ENCODE measurements around the gene LZTFL1. TPM values are rescaled to one million over a fixed set of nuclear protein-coding genes. Genes with fewer than 3 reads are reported as not detected.

The LZTFL1 gene
- total and polyA plus RNA-seq, 4 donors, result 3.4 to 11.8 (median 5.7) TPM

GRCh38 chr3:45779746-45780735 lies 61.9 kb downstream of the LZTFL1 start:
- Histone ChIP-seq H3K27ac (ENCODE audit: low read depth in 1 of 2, low read length in 2 of 2) (no peak overlapping the region), H3K9ac (ENCODE audit: low read depth in 1 of 2, low read length in 2 of 2) (no peak overlapping the region), H3K36me3 (ENCODE audit: control insufficient read depth in 4 of 4, insufficient read depth in 3 of 4, low read depth in 1 of 4, low read length in 3 of 4) (no peaks in the 10 kb centered on the region), H3K27me3 (ENCODE audit: control insufficient read depth in 4 of 4, insufficient read depth in 4 of 4, low read length in 3 of 4) (no peaks in the 10 kb centered on the region), H3K4me1 (ENCODE audit: control insufficient read depth in 4 of 4, insufficient read depth in 4 of 4, low read length in 3 of 4) (peaks cover 0 to 13% (median 7%) of the 10 kb centered on the region in 4 donors), H3K4me3 (ENCODE audit: low read depth in 1 of 3, low read length in 3 of 3) (no peak overlapping the region), H3K9me3 (ENCODE audit: control insufficient read depth in 4 of 4, low read length in 3 of 4) (no peaks in the 10 kb centered on the region)
- WGBS, result 95% methylated on average over 35 of the region's 35 CpGs
- no peak for DNase-seq (ENCODE audit: low spot score)
- no peak for TF ChIP-seq SP1 (IDR thresholded peaks at IDR 0.05)
- TF ChIP-seq HNF4A (conservative IDR thresholded peaks at IDR 0.05), result no peak
- no peak for TF ChIP-seq EGR1 (IDR thresholded peaks at IDR 0.05; ENCODE audit: low read depth in 2 of 2)
- TF ChIP-seq NR2F2 (IDR thresholded peaks at IDR 0.05), result no peak
- TF ChIP-seq JUND (IDR thresholded peaks at IDR 0.05), result no peak
- TF ChIP-seq FOXA2 (IDR thresholded peaks at IDR 0.05), result no peak
- no peak for TF ChIP-seq YY1 (IDR thresholded peaks at IDR 0.05)

GRCh38 chr3:45778761-45779201 lies 63.1 kb downstream of the LZTFL1 start:
- WGBS, result 45% methylated on average over 3 of the region's 3 CpGs
- no peak overlapping the region for H3K27ac ChIP-seq (ENCODE audit: low read depth in 1 of 2, low read length in 2 of 2)
- no peaks in the 10 kb centered on the region for H3K9me3 ChIP-seq (ENCODE audit: control insufficient read depth in 4 of 4, low read length in 3 of 4)
- H3K4me3 ChIP-seq (ENCODE audit: low read depth in 1 of 3, low read length in 3 of 3), result no peak overlapping the region
- no peak overlapping the region for H3K9ac ChIP-seq (ENCODE audit: low read depth in 1 of 2, low read length in 2 of 2)
- no peaks in the 10 kb centered on the region for H3K36me3 ChIP-seq (ENCODE audit: control insufficient read depth in 4 of 4, insufficient read depth in 3 of 4, low read depth in 1 of 4, low read length in 3 of 4)
- H3K4me1 ChIP-seq (ENCODE audit: control insufficient read depth in 4 of 4, insufficient read depth in 4 of 4, low read length in 3 of 4), result peaks cover 0 to 13% (median 7%) of the 10 kb centered on the region in 4 donors
- TF ChIP-seq, protein P1, sequence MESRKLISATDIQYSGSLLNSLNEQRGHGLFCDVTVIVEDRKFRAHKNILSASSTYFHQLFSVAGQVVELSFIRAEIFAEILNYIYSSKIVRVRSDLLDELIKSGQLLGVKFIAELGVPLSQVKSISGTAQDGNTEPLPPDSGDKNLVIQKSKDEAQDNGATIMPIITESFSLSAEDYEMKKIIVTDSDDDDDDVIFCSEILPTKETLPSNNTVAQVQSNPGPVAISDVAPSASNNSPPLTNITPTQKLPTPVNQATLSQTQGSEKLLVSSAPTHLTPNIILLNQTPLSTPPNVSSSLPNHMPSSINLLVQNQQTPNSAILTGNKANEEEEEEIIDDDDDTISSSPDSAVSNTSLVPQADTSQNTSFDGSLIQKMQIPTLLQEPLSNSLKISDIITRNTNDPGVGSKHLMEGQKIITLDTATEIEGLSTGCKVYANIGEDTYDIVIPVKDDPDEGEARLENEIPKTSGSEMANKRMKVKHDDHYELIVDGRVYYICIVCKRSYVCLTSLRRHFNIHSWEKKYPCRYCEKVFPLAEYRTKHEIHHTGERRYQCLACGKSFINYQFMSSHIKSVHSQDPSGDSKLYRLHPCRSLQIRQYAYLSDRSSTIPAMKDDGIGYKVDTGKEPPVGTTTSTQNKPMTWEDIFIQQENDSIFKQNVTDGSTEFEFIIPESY (IDR thresholded peaks at IDR 0.05), result no peak
- TF ChIP-seq HNF4G (IDR thresholded peaks at IDR 0.05) (no peak), FOXA2 (IDR thresholded peaks at IDR 0.05) (no peak), RAD21 (IDR thresholded peaks at IDR 0.05) (no peak), RXRA (IDR thresholded peaks at IDR 0.05) (peak; percentile 30 to 33), JUND (IDR thresholded peaks at IDR 0.05) (no peak), SP1 (IDR thresholded peaks at IDR 0.05) (peak; percentile 23), HNF4A (conservative IDR thresholded peaks at IDR 0.05) (peak; percentile 64 to 77), TAF1 (conservative IDR thresholded peaks at IDR 0.05) (no peak)
- TF ChIP-seq, protein P2, sequence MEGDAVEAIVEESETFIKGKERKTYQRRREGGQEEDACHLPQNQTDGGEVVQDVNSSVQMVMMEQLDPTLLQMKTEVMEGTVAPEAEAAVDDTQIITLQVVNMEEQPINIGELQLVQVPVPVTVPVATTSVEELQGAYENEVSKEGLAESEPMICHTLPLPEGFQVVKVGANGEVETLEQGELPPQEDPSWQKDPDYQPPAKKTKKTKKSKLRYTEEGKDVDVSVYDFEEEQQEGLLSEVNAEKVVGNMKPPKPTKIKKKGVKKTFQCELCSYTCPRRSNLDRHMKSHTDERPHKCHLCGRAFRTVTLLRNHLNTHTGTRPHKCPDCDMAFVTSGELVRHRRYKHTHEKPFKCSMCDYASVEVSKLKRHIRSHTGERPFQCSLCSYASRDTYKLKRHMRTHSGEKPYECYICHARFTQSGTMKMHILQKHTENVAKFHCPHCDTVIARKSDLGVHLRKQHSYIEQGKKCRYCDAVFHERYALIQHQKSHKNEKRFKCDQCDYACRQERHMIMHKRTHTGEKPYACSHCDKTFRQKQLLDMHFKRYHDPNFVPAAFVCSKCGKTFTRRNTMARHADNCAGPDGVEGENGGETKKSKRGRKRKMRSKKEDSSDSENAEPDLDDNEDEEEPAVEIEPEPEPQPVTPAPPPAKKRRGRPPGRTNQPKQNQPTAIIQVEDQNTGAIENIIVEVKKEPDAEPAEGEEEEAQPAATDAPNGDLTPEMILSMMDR (IDR thresholded peaks at IDR 0.05; ENCODE audit: low read depth, low read length, missing input control), result no peak
- DNase-seq (ENCODE audit: low spot score), result no peak
- no peaks in the 10 kb centered on the region for H3K27me3 ChIP-seq (ENCODE audit: control insufficient read depth in 4 of 4, insufficient read depth in 4 of 4, low read length in 3 of 4)
